Measurements from ENCODE around the gene LRRC4C.

GRCh38 chr11:40130427-40130826 lies 1329.0 kb downstream of the LRRC4C start:
- TF ChIP-seq CTCF (IDR thresholded peaks at IDR 0.05) (peak in 2 of 4 donors; percentile 8 to 12), POLR2A (IDR thresholded peaks at IDR 0.05) (no peak)
